Measurements from ENCODE around the gene PFN3.

PFN3 gene

DNA sequence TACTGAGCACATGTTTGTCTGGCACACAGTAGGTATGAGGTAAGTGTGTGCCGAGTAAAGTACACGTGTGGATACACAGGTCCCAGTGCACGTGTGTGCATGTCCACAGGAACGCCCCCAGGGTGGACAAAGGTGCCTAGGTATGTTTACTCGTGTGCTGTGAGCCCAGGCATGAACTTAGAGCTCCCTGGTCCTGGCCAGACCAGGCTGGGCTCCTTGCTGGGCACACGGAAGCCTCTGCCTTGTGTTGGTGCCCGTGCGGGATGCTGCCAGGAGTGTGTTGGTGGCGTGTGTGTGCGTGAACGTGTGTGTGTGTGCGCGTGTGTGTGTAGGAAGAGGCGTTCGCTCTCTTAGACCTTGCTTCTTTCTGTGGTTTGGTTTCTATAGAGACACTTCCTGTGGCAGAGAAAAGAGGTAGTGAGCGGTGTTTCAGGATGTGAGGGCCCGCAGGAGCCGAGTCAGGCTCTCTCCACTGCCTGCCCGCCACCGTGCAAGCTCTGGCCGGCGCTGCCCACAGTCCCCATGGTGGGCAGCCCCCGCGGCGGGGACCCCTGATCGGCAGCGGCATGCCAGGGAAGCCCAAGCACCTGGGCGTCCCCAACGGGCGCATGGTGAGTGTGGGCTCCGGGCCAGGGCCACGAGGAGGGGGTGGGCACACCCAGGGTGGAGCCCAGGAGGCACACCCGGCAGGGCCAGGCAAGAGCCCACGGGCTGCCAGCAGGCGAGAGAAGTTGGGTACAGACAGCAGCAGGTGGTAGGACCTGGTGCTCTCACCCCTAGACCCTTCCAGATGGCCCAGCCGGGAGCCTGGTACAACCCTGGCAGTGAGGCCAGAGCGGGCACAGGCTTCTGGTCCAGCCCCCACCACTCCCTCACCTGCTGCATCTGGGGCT lies 42.8 kb downstream of the PFN3 start, which contains the start of gene RGS14:
RGS14 (plus strand) TSS at position 466 of the 893 bp plus-strand sequence; CDS start at position 567, 101 bp downstream.
- peak; percentile 48 for DNase-seq

DNA sequence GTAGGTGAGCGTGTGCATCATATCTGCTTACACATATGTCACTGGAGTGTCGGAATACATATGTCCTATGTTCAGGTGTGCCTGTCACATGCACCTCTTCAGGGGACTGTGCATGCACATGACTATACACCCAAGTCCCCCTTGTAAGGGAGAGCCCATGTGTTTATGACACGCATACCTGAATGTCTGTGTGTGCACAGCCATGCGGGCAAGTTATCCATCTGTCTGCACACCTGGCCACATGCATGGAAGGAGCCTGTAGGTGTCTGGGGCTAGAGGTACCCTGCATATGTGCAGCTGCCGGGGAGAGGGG lies 43.4 kb downstream of the PFN3 start:
- no peak for DNase-seq

DNA sequence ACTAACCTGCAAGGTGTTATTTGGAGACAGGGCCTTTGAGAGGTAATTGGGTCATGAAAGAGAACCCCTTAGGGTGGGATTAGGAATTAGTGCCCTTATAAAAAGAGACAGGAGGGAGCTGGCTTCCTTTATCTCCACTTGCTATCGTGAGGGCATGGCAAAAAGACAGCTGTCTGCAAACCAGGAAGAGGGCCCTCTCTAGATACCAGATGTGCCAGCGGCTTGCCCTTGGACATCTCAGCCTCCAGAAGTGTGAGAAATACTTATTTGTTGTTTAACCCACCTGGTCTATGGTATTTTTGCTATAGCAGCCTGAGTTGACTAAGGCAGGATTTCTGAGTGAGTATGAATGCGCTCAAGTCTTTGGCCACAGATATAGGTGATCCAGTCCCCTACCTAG lies 43.7 kb downstream of the PFN3 start:
- DNase-seq, result no peak

DNA sequence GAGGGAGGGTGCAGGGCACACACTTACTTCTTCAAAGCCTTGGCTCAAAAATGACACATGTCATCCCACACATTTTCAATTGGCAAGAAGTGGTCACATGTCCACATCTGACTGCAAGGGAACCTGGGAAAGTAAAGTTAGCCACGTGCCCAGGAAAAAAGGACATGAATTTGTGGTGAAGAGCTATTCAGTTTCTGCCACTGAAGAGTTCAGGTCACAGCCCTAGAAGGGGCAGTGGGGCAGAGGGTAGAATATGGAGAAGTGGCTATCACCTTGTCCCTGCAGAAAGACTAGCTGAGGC lies 44.6 kb downstream of the PFN3 start:
- DNase-seq, result no peak

DNA sequence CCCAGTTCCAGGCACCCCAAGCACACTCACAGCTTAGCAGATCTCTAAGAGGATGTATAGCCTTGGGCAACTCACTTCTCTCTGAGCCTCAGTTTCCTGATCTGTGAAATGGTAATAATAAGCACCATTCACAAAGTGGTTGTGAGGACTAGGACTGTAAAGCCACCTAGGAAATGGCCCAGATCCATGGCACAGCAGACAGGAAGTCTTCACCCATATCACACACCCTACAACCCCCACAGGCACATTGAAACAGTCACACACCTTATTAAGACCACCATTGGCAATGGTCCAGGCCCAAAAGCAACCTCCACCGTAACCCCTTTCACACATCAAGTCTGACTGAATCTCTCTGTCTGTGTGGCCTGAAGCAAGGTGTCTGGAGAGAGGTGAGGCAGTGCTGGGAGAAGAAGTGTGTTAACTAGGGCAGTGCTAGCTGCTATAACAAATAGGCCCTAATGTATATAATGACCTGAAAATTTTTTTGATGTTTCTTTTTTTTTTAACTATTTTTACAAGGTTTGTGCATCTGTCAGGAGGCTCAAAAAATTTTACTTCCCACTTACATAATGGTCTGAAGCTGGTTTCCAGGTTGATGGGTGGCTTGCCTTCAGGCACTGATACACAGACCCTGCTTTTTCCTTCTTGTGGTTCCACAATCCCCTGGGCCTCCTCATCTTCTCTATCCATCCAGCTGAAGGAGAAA lies 45.1 kb downstream of the PFN3 start:
- DNase-seq, result no peak

DNA sequence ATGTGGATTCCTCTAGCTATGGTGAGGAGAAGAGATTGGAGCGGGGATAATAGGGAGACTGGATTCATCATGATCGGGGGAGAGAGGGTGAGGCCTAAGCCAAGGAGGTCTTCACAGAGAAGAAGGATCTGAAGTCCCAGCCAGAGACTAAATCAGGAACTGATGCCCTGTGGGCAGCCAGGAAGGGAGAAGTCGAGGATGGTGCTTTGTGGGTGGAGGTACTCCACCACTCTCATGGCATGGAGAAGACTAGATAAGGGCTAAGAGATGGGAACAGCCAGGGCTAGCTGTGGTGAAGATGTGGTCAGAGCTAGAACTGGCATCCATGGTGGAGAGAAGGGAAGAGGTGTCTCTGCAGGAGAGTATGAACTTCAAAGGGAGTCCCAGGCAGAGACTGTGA lies 45.8 kb downstream of the PFN3 start:
- DNase-seq, result no peak

DNA sequence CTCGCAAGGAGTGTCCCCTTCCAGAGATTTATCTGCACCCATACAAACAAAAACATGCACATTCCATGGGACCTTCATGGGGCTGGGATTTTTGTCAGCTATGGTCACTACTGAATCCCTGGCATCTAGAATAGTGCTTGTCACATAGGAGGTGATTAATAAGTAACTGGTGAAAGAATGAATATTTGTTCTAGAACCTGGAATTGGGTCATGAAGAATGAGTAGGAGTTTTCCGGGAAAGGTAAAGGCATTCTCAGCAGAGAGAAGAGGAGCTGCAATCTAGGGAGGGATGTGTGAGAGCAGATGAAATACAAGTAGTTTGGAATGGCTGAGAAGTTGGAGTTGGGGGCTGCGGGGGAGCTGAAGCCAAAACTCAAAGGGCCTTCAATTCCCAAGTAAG lies 46.2 kb downstream of the PFN3 start:
- DNase-seq, result no peak

DNA sequence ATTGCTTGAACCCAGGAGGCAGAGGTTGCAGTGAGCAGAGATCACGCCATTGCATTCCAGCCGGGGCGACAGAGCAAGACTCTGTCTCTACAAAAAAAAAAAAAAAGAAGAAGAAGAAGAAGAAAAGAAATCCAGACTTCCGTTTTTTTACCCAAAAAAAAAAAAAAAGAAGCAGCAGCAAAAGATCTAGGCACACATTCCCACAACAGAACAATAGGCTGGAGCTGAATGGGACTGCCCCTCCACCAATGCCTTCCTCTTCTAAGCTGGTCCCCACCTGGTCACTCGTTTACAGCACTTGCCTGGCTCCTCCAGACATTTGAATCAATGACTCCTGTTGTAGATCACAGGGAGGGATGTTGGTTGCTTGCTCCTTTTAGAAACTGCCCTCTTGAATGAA lies 47.4 kb downstream of the PFN3 start:
- no peak for DNase-seq

DNA sequence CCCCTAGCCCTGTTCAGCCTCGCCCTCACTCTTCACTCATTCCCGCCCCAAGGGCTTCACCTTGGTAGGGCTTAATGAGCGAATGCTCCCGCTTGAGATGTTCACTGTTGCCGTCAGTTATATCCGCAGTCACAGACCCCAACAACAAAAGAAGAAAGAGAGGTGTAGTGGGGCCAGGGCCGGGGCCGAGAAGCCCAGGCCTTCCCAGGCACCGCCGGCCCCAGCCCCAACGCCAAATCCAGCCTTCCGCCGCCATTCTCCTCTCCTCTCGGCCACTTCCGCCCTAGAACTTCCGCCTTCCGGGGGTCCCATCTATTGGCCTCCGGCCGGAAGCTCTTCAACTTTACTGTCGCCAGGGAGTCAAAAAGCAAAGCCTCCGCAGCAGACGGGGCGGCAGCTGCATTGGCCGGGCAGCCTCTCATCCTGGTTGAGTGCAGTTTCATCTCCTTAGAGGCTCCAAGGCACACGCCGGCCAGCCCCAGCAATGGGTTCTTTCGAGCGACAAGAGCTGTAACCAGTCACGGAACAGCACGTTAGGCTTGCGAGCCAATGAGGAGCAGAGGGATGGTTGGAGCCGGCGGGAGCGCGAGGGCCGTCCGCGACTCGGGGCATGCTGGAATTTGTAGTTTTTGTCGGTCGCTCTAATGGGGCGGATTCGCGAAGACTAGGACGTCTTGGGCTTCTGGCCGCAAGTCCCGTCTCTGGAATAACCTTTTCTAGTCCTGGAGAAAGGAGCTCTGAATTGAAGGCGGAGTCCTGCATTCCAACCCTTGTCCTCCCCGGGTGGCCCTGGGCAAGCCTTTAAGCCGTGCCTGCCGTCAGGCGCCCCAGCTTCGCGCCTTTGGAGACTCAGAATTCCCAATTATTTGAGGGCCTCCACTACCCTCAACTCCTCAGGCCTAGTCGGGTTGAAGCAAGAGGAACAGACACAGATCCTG lies 48.8 kb downstream of the PFN3 start, which contains the start of gene LMAN2:
LMAN2 (minus strand) TSS at position 277 of the 938 bp plus-strand sequence; CDS start at position 256, 21 bp downstream.
- peak; percentile 84 for DNase-seq

DNA sequence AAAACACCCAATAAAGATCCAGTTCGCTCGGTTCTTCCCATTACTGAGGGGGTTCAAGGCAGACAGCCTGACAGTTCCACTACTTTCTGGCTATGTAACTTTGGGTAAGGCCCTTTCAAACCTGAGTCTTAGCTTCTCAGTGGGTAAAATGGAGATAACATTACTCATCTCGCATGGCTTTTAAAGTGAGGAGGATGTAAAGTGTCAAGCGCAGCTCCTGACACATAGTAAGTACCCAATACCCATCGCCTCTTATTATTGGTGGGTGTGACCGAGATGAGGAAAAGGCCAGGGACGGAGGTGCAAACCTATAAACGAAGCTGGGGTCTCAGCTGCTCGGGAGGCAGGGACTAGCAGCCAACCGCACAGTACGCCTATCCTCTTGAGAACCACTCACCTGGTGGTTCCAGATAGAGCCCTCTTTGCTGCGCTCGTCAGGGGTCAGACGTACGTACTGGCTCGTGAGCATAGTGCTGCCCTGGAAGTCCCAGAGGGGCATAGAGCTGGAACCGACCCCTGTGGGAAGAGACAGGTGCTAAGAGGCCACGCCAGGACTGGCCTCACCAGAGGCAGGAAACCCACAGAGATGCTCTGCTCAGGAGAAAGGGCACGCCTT lies 49.6 kb downstream of the PFN3 start:
- DNase-seq, result no peak
